ENCODE results near the gene CNTRL.
"Not testable (repeated sequence)": the region's sequence is repeated elsewhere in the genome, so short reads cannot be mapped to it uniquely, and the experiment has no call there.

DNA sequence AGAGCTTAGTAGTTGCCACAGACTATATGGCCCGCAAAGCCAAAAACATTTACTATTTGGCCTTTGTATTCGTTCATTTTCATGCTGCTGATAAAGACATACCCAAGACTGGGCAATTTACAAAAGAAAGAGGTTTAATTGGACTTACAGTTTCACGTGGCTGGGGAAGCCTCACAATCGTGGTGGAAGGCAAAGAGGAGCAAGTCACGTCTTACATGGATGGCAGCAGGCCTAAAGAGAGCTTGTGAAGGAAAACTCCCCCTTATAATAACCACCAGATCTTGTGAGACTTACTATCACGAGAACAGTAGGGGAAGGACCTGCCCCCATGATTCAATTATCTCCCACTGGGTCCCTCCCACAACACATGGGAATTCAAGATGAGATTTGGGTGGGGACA lies 16.0 kb downstream of the CNTRL start:
- TF ChIP-seq, protein P1, sequence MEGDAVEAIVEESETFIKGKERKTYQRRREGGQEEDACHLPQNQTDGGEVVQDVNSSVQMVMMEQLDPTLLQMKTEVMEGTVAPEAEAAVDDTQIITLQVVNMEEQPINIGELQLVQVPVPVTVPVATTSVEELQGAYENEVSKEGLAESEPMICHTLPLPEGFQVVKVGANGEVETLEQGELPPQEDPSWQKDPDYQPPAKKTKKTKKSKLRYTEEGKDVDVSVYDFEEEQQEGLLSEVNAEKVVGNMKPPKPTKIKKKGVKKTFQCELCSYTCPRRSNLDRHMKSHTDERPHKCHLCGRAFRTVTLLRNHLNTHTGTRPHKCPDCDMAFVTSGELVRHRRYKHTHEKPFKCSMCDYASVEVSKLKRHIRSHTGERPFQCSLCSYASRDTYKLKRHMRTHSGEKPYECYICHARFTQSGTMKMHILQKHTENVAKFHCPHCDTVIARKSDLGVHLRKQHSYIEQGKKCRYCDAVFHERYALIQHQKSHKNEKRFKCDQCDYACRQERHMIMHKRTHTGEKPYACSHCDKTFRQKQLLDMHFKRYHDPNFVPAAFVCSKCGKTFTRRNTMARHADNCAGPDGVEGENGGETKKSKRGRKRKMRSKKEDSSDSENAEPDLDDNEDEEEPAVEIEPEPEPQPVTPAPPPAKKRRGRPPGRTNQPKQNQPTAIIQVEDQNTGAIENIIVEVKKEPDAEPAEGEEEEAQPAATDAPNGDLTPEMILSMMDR (IDR thresholded peaks at IDR 0.05; ENCODE audit: poor library complexity, severe bottlenecking), result not testable (repeated sequence)
- not testable (repeated sequence) for TF ChIP-seq MXI1 (conservative IDR thresholded peaks at IDR 0.05; ENCODE audit: poor library complexity, severe bottlenecking); POLR2AphosphoS5 (IDR thresholded peaks at IDR 0.05); EZH2 (IDR thresholded peaks at IDR 0.05; ENCODE audit: borderline replicate concordance, insufficient read depth, low read length, poor library complexity, severe bottlenecking); RAD21 (conservative IDR thresholded peaks at IDR 0.05); SMC3 (conservative IDR thresholded peaks at IDR 0.05; ENCODE audit: poor library complexity); EP300 (conservative IDR thresholded peaks at IDR 0.05; ENCODE audit: poor library complexity, severe bottlenecking)
- TF ChIP-seq, protein P2, sequence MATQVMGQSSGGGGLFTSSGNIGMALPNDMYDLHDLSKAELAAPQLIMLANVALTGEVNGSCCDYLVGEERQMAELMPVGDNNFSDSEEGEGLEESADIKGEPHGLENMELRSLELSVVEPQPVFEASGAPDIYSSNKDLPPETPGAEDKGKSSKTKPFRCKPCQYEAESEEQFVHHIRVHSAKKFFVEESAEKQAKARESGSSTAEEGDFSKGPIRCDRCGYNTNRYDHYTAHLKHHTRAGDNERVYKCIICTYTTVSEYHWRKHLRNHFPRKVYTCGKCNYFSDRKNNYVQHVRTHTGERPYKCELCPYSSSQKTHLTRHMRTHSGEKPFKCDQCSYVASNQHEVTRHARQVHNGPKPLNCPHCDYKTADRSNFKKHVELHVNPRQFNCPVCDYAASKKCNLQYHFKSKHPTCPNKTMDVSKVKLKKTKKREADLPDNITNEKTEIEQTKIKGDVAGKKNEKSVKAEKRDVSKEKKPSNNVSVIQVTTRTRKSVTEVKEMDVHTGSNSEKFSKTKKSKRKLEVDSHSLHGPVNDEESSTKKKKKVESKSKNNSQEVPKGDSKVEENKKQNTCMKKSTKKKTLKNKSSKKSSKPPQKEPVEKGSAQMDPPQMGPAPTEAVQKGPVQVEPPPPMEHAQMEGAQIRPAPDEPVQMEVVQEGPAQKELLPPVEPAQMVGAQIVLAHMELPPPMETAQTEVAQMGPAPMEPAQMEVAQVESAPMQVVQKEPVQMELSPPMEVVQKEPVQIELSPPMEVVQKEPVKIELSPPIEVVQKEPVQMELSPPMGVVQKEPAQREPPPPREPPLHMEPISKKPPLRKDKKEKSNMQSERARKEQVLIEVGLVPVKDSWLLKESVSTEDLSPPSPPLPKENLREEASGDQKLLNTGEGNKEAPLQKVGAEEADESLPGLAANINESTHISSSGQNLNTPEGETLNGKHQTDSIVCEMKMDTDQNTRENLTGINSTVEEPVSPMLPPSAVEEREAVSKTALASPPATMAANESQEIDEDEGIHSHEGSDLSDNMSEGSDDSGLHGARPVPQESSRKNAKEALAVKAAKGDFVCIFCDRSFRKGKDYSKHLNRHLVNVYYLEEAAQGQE (IDR thresholded peaks at IDR 0.05; ENCODE audit: borderline replicate concordance), result not testable (repeated sequence)

All from neural cell (in vitro differentiated cells).